Pericardium fibroblast (primary cell): ENCODE measurements around the gene SPATA33. TPM values are rescaled to one million over a fixed set of nuclear protein-coding genes. Genes with fewer than 3 reads are reported as not detected.

Experiments used
- total RNA-seq: library from RNA; depleted of rRNA; stranded (reverse); fragments of >200 nt; gene quantifications from 2 replicates; pipeline ENCODE4 v1.2.3, GENCODE V29; 2015

Gene SPATA33
- 2.0 and 7.6 TPM in 2 replicates for total RNA-seq

DNA sequence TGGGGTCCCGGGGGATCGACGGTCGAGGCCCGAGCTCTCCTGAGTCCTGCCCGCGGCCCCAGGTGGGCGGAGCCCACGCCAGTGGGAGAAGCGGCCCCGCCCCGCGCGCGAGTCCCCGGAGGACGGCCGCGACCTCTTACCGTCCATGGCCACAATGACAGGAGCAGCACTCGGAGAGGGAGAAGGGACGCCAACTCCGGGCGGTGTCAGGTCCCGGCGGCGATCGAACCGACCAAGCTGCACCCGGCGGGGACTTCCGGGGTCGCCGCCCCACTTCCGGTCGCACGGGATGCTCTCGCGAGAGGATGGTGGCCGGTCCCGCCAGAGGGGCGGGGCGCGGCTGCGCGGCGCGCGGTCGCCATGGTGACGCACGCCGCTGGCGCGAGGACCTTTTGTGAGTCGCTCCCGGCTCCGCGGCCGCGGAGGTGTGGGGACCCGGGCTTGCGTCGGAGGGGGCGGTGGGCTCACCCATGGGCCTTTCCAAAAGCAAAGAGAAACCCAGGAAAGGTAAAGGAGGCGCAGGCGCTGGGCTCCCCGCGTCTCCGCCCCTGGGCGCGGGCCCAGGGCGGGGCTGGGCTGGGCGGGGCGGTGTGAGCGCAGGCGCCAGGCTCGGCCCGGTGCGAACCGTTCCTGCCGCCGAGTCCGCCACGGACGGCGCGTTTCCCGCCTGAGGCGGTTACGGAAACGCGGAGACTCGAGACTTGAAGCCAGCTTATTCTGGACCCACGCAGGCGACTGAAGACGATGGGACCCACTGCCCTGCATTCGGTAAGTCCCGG, at the start of gene SPATA33, which contains the start of gene CHMP1A:
TSS of gene SPATA33 (plus strand) at position 395 of the 779 bp plus-strand sequence. CDS start at position 471, 76 bp downstream.
TSS of gene CHMP1A (minus strand) at position 267 of the 779 bp plus-strand sequence. CDS start at position 147, 120 bp downstream.

DNA sequence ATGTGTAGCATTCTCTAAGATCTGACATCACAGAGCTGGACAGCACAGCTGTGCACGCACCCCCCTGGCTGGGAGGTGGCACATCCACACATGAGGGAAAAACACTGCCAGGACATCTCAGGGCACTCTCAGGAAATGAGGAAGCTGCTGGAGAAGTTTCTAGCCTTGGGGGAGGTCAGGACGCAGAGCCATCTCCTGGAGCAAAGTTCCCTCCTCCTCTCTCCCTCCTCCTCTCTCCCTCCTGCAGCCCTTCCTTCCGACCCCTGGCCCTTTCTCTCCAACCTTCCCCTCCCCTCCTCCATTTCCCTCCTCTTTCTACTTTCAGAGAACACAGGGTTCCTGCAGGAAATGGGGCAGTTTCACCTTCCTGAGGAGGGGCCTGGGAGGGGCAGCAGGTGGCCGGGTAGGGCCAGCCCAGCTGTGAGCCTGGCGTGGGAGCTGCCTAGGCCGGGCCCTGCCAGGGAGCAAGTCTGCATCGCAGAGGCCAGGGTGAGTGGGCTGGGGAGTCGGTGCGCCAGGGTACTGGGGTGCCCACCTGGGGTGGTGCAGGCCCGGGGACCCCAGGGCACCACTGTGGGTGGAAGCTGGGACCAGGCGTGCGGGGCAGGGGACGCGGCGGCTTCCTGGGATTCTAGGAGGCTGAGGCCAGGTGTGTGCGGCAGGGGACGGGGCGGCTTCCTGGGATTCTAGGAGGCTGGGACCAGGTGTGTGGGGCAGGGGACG, 44.2 kb upstream of the SPATA33 start, which contains the start of gene DPEP1:
TSS of gene DPEP1 (plus strand) at position 412 of the 723 bp plus-strand sequence. CDS start 16,769 bp downstream, outside the sequence.

DNA sequence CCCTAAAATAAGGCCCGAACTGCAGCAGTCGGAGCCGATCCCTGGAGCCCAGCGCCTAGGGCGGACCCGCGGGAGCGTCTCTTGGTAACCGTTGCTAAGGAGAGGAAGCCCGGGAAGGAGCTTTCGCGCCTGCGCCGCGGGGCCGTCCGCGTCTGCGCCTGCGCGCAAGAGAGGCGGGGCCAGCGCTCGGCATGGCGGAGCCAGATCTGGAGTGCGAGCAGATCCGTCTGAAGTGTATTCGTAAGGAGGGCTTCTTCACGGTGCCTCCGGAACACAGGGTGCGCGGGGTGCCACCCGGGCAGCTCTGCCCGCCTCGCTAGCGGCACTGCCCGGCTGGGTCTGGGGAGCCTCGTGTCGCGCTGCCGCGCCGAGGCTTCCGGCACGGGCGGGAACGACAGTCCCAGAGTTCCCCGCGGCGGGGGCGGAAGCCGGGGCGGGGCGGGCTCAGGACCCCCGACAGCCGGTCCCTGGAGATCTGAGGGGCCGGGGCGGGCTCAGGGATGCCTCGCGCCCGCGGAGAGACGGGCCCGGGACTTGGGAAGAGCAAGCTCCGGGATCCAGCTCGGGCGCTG, 29.0 kb downstream of the SPATA33 start, which contains the start of gene CDK10:
TSS of gene CDK10 (plus strand) at position 170 of the 572 bp plus-strand sequence. CDS start at position 192, 22 bp downstream.

DNA sequence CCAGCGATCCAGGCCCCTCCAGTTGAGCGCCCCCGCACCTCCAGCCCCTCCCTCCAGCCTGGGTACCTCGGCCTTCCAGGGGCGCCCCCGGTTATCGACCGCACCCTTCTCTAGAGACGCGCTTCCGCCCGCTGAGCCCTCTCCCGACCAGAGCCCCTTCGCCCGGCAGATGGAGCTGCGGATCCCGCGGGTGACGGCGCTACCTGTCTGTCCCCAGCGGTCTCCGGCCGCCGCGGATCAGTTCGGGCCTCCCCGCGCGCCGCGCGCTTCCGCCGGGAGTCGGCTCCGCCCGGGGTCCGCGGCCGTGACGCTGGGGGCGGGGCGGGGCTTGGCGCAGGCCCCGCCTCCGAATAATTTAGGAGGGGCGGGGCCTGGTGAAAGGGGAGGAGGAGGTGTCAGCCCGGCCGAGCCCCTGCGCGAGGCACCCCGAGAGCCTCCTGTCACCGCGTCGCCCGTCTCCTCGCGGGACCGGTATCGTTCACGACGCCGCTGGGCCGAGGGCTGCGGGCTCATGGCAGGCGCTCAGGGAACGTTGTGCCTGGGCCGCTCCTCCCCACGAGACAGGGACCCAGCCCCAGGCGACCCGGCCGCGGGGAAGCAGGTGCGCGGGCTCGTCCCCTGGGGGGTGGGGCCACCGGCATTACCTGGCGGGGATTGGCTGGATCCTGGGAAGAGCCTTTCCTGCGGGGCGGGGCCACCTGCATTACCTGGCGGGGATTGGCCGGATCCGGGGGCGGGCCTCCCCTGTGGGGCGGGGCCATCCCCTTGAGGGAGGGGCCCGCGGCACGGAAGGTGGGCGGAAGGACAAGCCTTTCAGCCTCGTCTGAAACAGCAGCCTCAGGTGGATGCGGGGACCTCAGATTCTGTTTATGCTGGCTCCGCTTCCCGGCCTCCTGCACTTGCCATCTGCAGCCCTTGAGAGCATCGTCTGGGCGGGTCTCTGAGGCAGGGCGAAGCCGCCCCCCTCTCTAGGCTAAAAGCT, 44.1 kb downstream of the SPATA33 start, which contains the start of gene SPATA2L:
TSS of gene SPATA2L (minus strand) at position 281 of the 982 bp plus-strand sequence. CDS start 473 bp downstream, outside the sequence.

Other genes with a start within 250 kb of the SPATA33 start
- 47.0 and 58.6 TPM in 2 replicates for gene ANKRD11, start 167.3 kb upstream of the SPATA33 start, total RNA-seq
- 46.0 and 67.1 TPM in 2 replicates for gene SPG7, start 149.4 kb upstream of the SPATA33 start, total RNA-seq
- gene RPL13, start 97.2 kb upstream of the SPATA33 start, total RNA-seq: 9,039 and 11,152 TPM in 2 replicates
- gene CPNE7, start 82.1 kb upstream of the SPATA33 start, total RNA-seq: 11.6 and 29.1 TPM in 2 replicates
- 2.8 and 5.5 TPM in 2 replicates for gene DPEP1, start 44.2 kb upstream of the SPATA33 start, total RNA-seq
- gene CHMP1A, start 128 bp upstream of the SPATA33 start, total RNA-seq: 74.3 and 82.3 TPM in 2 replicates
- 41.0 and 45.5 TPM in 2 replicates for gene CDK10, start 28.9 kb downstream of the SPATA33 start, total RNA-seq
- 10.3 and 19.4 TPM in 2 replicates for gene SPATA2L, start 43.9 kb downstream of the SPATA33 start, total RNA-seq
- 7.8 and 12.0 TPM in 2 replicates for gene VPS9D1, start 63.1 kb downstream of the SPATA33 start, total RNA-seq
- gene ZNF276, start 63.7 kb downstream of the SPATA33 start, total RNA-seq: 14.0 and 16.8 TPM in 2 replicates
- gene FANCA, start 158.8 kb downstream of the SPATA33 start, total RNA-seq: 2.3 and 2.8 TPM in 2 replicates
- 3.2 and 3.5 TPM in 2 replicates for gene SPIRE2, start 170.6 kb downstream of the SPATA33 start, total RNA-seq
- gene TCF25, start 215.8 kb downstream of the SPATA33 start, total RNA-seq: 164 and 191 TPM in 2 replicates